ENCODE measurements around the gene APOA1.

Gene APOA1

DNA sequence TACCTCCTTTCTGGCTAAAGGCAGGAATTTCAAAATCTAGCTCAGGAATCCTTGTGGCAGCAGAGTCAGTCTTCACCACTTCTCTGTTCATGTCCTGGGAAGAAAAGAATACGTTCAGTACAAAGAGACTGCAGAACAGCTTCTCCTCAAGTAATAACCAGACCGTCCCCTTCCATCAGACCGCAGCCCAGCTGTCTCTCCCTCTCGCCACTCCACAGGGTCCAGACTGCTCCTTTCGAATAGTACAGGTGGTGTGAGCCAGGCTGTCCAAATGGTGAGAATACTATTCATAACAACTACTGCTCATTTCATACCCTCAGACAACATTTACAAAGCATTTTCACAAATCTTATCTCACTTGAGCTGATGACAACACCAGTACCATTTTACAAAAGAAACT is 50.5 kb downstream of the APOA1 start:
- no peak for DNase-seq

DNA sequence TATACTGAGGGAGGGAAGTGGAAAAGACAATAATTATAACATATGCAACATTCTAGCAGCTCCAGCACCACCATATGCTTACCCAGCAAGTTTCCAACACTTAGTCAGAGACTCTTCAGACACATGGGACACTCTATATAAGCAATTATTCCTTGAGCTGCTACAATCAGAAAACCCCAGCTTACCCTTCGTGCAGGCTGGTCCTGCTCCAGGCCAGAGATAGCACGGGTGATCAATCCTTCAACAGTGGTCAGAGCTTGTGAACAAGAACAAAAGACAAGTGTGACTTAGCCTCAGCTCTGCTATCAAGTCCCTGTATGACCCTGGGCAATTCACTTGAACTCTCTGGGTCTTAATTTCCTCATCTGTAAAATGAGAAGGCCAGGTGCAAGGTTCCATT is 51.1 kb downstream of the APOA1 start:
- DNase-seq, result no peak

Measured in DMS53 (cell line).